22Rv1 (cell line): Measurements from ENCODE around the gene SPATA3.
"Not testable (repeated sequence)": the region's sequence is repeated elsewhere in the genome, so short reads cannot be mapped to it uniquely, and the experiment has no call there.

Experiments
- ZFX ChIP-seq: fragments of 450-650 bp; IDR thresholded peaks from 2 replicates; pipeline ENCODE4 v1.6.1; 2017; ENCODE audit warnings: antibody characterized with exemption, borderline replicate concordance
- TF ChIP-seq, protein P1 (sequence below): fragments of 450-650 bp; IDR thresholded peaks from 2 replicates; pipeline ENCODE4 v1.5.1; 2017; ENCODE audit warnings: mild to moderate bottlenecking

DNA sequence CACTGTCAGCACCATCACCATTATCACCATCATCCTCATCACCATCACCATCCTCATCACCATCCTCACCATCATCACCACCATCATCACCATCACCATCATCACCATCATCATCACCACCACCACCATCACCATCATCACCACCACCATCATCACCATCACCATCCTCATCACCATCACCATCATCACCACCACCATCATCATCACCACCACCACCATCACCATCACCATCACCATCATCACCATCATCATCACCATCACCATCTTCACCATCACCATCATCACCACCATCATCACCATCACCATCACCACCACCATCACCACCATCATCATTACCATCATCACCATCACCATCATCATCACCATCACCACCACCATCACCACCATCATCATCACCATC lies 9.0 kb downstream of the SPATA3 start:
- TF ChIP-seq, protein P1, sequence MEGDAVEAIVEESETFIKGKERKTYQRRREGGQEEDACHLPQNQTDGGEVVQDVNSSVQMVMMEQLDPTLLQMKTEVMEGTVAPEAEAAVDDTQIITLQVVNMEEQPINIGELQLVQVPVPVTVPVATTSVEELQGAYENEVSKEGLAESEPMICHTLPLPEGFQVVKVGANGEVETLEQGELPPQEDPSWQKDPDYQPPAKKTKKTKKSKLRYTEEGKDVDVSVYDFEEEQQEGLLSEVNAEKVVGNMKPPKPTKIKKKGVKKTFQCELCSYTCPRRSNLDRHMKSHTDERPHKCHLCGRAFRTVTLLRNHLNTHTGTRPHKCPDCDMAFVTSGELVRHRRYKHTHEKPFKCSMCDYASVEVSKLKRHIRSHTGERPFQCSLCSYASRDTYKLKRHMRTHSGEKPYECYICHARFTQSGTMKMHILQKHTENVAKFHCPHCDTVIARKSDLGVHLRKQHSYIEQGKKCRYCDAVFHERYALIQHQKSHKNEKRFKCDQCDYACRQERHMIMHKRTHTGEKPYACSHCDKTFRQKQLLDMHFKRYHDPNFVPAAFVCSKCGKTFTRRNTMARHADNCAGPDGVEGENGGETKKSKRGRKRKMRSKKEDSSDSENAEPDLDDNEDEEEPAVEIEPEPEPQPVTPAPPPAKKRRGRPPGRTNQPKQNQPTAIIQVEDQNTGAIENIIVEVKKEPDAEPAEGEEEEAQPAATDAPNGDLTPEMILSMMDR = not testable (repeated sequence)
- not testable (repeated sequence) for TF ChIP-seq ZFX
